IPS DF 6.9 (cell line): ENCODE measurements around the gene SYTL3.

ENCODE experiments used
- DNase-seq: peaks from one replicate; pipeline ENCODE4 v3.0.0-alpha.2; 2013; ENCODE audit warnings: low read depth, low spot score
- H3K27ac ChIP-seq: one replicate; pipeline ENCODE4 v1.5.1; 2013; ENCODE audit warnings: low read length, control low read depth
- H3K27me3 ChIP-seq: 2 replicates; pipeline ENCODE4 v1.6.1; 2013; ENCODE audit warnings: mild to moderate bottlenecking, low read length; ENCODE audit not compliant: control insufficient read depth, insufficient read depth
- H3K36me3 ChIP-seq: 2 replicates; pipeline ENCODE4 v1.6.1; 2013; ENCODE audit warnings: low read length; ENCODE audit not compliant: control insufficient read depth, insufficient read depth
- H3K4me1 ChIP-seq: 2 replicates; pipeline ENCODE4 v1.6.1; 2013; ENCODE audit warnings: low read length; ENCODE audit not compliant: control insufficient read depth, insufficient read depth
- H3K4me3 ChIP-seq: 2 replicates; pipeline ENCODE4 v1.5.1; 2013; ENCODE audit warnings: mild to moderate bottlenecking, low read length
- H3K9me3 ChIP-seq: 2 replicates; pipeline ENCODE4 v1.6.1; 2013; ENCODE audit warnings: low read length, inconsistent platforms; ENCODE audit not compliant: control insufficient read depth, insufficient read depth
- WGBS: extraction: QIAGEN DNeasy Blood & Tissue Kit; methylation state at CpG from one replicate; pipeline ENCODE4 v1.1.7; 2013; ENCODE audit warnings: mixed read lengths, missing lambda C conversion rate; ENCODE audit not compliant: insufficient read length, insufficient coverage; 5-methylcytosine and 5-hydroxymethylcytosine counted together

The SYTL3 gene

GRCh38 chr6:158735009-158735408, 85.2 kb downstream of the SYTL3 start:
- H3K27me3 ChIP-seq = no peaks in the 10 kb centered on the region

GRCh38 chr6:158737082-158737709, 87.3 kb downstream of the SYTL3 start:
- Histone ChIP-seq H3K4me3 (no peak overlapping the region), H3K4me1 (no peaks in the 10 kb centered on the region), H3K36me3 (no peaks in the 10 kb centered on the region), H3K27me3 (no peaks in the 10 kb centered on the region), H3K27ac (no peak overlapping the region), H3K9me3 (0 out of 2 replicates have a peak, but pooled peaks cover 2% of the 10 kb centered on the region)
- no peak for DNase-seq
- no CpG with 5 or more reads among the region's 3 CpGs for WGBS

More at GRCh38 chr6:158735009-158735408, 85.2 kb downstream of the SYTL3 start:
- H3K9me3 ChIP-seq = 0 out of 2 replicates have a peak, but pooled peaks cover 2% of the 10 kb centered on the region
- no peak for DNase-seq
- H3K4me1 ChIP-seq = no peaks in the 10 kb centered on the region
- no peaks in the 10 kb centered on the region for H3K36me3 ChIP-seq
- WGBS = no CpG with 5 or more reads among the region's 3 CpGs
- H3K27ac ChIP-seq = no peak overlapping the region
- no peak overlapping the region for H3K4me3 ChIP-seq

- H3K27ac ChIP-seq = no peak overlapping the region
- no peaks in the 10 kb centered on the region for H3K4me1 ChIP-seq
- no peaks in the 10 kb centered on the region for H3K36me3 ChIP-seq
- no peak for DNase-seq
- no peaks in the 10 kb centered on the region for H3K9me3 ChIP-seq
- H3K4me3 ChIP-seq = no peak overlapping the region
- H3K27me3 ChIP-seq = no peaks in the 10 kb centered on the region
- WGBS = no CpG with 5 or more reads among the region's 12 CpGs
Measured at GRCh38 chr6:158737710-158738615, 88.1 kb downstream of the SYTL3 start.

GRCh38 chr6:158739673-158740072, 89.8 kb downstream of the SYTL3 start:
- no peaks in the 10 kb centered on the region for H3K4me1 ChIP-seq
- no CpG with 5 or more reads among the region's 1 CpG for whole genome bisulfite sequencing
- no peak overlapping the region for H3K4me3 ChIP-seq
- no peaks in the 10 kb centered on the region for H3K36me3 ChIP-seq
- no peaks in the 10 kb centered on the region for H3K27me3 ChIP-seq
- no peak for DNase-seq
- no peak overlapping the region for H3K27ac ChIP-seq
- H3K9me3 ChIP-seq = no peaks in the 10 kb centered on the region

GRCh38 chr6:158743033-158743651, 93.3 kb downstream of the SYTL3 start:
- WGBS = no CpG with 5 or more reads among the region's 6 CpGs
- H3K36me3 ChIP-seq = no peaks in the 10 kb centered on the region
- H3K27ac ChIP-seq = no peak overlapping the region
- no peaks in the 10 kb centered on the region for H3K27me3 ChIP-seq
- H3K9me3 ChIP-seq = no peaks in the 10 kb centered on the region
- no peaks in the 10 kb centered on the region for H3K4me1 ChIP-seq
- no peak overlapping the region for H3K4me3 ChIP-seq
- no peak for DNase-seq

GRCh38 chr6:158744986-158745430, 95.2 kb downstream of the SYTL3 start:
- Histone ChIP-seq H3K4me1 (no peaks in the 10 kb centered on the region), H3K27ac (no peak overlapping the region), H3K36me3 (no peaks in the 10 kb centered on the region), H3K4me3 (no peak overlapping the region), H3K9me3 (no peaks in the 10 kb centered on the region), H3K27me3 (no peaks in the 10 kb centered on the region)
- no peak for DNase-seq
- no CpG with 5 or more reads among the region's 5 CpGs for WGBS

- H3K9me3 ChIP-seq = no peaks in the 10 kb centered on the region
- H3K4me1 ChIP-seq = no peaks in the 10 kb centered on the region; the same call in 1 of the 2 replicates
- no peak overlapping the region for H3K4me3 ChIP-seq
- H3K27me3 ChIP-seq = no peaks in the 10 kb centered on the region
- H3K36me3 ChIP-seq = no peaks in the 10 kb centered on the region
- WGBS = no CpG with 5 or more reads among the region's 9 CpGs
- H3K27ac ChIP-seq = no peak overlapping the region
- no peak for DNase-seq
Measured at GRCh38 chr6:158751224-158751623, 101.4 kb downstream of the SYTL3 start.

- Histone ChIP-seq H3K4me3 (no peak overlapping the region), H3K9me3 (no peaks in the 10 kb centered on the region), H3K36me3 (no peaks in the 10 kb centered on the region), H3K4me1 (no peaks in the 10 kb centered on the region; the same call in 1 of the 2 replicates), H3K27me3 (no peaks in the 10 kb centered on the region), H3K27ac (no peak overlapping the region)
- WGBS = no CpG with 5 or more reads among the region's 9 CpGs
- DNase-seq = no peak
Measured at GRCh38 chr6:158751921-158752320, 102.1 kb downstream of the SYTL3 start.

GRCh38 chr6:158752613-158753012, 102.8 kb downstream of the SYTL3 start:
- no peak overlapping the region for H3K27ac ChIP-seq
- peaks cover 2% of the 10 kb centered on the region for H3K4me1 ChIP-seq
- H3K36me3 ChIP-seq = no peaks in the 10 kb centered on the region
- no CpG with 5 or more reads among the region's 3 CpGs for WGBS
- no peaks in the 10 kb centered on the region for H3K9me3 ChIP-seq
- no peak overlapping the region for H3K4me3 ChIP-seq
- DNase-seq = no peak
- no peaks in the 10 kb centered on the region for H3K27me3 ChIP-seq

GRCh38 chr6:158753811-158754210, 104.0 kb downstream of the SYTL3 start:
- Histone ChIP-seq H3K27ac (no peak overlapping the region), H3K4me1 (peaks cover 8% of the 10 kb centered on the region), H3K27me3 (no peaks in the 10 kb centered on the region), H3K4me3 (no peak overlapping the region), H3K9me3 (no peaks in the 10 kb centered on the region), H3K36me3 (no peaks in the 10 kb centered on the region)
- DNase-seq = no peak
- no CpG with 5 or more reads among the region's 9 CpGs for WGBS
